ENCODE data around the gene SORT1.

The SORT1 gene

DNA sequence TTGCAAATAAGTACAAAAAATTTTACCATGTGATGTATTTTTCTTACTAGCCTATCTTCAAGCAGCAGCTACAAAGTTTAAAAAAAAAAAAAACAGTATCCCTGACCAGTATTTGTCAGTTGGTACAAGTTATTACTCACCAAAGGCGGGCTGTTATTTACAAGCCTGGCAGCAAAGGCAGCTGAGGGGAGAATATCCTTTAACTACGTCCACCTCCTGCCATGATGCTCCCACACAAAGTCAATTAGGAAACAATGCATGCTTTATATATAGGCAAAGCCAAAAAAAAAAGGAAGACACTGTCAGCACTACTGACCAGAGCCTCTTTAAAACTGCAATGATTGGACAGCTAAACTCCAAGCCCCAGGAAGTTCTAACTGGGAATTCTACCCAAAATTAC is 14.8 kb upstream of the SORT1 start:
- no peak for DNase-seq (ENCODE audit: low read depth)
- TF ChIP-seq, protein P1, sequence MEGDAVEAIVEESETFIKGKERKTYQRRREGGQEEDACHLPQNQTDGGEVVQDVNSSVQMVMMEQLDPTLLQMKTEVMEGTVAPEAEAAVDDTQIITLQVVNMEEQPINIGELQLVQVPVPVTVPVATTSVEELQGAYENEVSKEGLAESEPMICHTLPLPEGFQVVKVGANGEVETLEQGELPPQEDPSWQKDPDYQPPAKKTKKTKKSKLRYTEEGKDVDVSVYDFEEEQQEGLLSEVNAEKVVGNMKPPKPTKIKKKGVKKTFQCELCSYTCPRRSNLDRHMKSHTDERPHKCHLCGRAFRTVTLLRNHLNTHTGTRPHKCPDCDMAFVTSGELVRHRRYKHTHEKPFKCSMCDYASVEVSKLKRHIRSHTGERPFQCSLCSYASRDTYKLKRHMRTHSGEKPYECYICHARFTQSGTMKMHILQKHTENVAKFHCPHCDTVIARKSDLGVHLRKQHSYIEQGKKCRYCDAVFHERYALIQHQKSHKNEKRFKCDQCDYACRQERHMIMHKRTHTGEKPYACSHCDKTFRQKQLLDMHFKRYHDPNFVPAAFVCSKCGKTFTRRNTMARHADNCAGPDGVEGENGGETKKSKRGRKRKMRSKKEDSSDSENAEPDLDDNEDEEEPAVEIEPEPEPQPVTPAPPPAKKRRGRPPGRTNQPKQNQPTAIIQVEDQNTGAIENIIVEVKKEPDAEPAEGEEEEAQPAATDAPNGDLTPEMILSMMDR (IDR thresholded peaks at IDR 0.05; ENCODE audit: insufficient read depth, low read depth, low read length, missing control alignments): no peak
- no peak overlapping the region for H3K4me3 ChIP-seq (ENCODE audit: low read length)

DNA sequence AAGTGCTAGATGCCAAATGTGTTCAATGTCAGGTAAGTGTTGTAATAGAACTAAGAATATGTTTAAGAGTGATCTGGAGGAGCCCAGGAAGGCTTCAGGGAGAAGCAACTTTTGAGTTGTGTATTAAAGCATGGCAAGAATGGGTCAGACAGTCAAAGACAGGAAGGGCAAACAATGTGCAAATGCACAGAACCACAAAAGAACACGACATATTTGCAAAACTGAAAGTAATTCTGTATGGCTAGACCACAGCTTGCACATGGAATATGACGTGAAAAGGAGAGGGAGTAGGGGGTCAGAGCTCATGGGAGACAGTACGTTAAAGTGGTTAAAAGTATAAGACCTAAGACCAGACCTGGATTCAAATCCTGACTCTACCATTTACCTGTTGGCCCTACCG is 7.1 kb upstream of the SORT1 start:
- TF ChIP-seq, protein P1 (IDR thresholded peaks at IDR 0.05; ENCODE audit: insufficient read depth, low read depth, low read length, missing control alignments): no peak
- no peak overlapping the region for H3K4me3 ChIP-seq (ENCODE audit: low read length)
- DNase-seq (ENCODE audit: low read depth): no peak

DNA sequence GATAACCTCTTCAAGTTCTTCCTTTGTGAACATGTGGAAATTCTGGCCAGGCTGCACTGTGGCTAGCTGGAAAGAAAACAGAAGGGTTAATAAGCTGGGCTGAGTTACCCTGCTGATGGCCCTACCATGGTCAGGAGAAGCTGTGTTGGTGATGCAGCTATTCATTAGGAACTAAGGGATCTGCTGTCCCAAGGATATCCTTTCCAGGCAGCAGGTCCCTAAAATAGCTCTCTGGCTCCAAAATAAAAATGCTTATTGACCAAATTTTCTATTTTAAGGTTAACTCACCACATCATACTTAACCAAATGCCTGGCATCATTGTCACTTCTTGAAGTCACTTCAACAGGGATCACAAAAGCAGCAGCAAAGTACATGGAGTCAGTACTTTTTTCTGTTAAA is 4.3 kb upstream of the SORT1 start:
- TF ChIP-seq, protein P1 (IDR thresholded peaks at IDR 0.05; ENCODE audit: insufficient read depth, low read depth, low read length, missing control alignments): no peak
- H3K4me3 ChIP-seq (ENCODE audit: low read length): no peak overlapping the region
- no peak for DNase-seq (ENCODE audit: low read depth)

DNA sequence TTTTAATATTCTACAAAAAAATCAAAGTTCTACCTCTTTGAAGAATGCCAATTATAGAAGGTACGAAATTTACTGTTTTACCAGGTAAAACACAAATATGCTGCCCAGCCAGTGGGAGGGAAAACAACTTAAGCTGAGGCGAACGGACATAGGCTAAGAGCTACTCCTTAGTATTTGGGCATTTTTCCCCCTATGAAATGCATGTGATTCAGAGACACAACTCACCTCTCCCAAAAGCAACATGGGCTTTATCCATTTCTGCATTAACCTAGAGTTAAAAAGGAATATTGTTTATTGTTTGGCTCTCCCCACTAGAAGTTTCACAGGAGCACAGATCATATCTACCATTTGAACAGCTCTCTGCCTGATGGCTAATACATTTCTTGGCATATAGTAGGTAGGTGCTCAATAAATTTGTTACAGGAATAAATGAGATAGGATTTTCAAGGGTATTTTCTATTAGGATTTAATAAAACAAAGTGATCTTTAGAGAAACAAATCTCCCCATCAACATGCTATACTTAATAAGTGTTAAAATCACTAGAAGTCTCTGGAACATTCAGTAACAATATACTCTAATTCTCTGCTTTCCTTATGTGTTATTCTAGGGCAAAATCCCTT is 2.4 kb upstream of the SORT1 start:
- DNase-seq (ENCODE audit: low read depth): no peak
- no peak overlapping the region for H3K4me3 ChIP-seq (ENCODE audit: low read length)
- TF ChIP-seq, protein P1 (IDR thresholded peaks at IDR 0.05; ENCODE audit: insufficient read depth, low read depth, low read length, missing control alignments): no peak

DNA sequence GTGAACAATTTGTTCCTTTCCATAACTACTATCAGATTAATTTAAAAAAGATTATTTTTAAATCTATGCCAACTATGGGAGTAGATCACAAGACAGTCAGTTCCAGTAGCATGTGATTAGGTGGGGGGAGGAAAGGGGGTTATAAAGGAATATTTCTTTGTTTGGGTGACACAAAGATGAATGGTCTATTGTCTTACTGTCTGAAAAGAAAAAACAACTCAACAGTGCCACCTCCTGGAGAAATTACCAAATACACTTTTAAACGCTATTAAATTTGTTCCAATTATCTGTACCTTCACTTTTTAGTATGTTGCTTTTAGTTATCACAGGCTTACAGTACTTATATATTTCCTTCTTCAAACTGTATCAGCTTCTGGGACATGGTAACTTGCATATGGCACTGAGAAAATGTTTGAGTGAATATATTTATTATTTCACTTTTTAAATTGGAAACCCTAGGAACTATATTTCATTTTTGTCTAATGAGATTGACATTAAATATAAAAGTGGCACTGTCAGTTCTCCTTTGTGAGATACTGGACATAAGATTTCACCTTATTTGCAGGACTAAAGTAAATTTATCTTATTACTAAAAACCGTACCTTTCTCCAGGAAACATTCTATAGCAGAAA is 1.7 kb upstream of the SORT1 start:
- TF ChIP-seq, protein P1 (IDR thresholded peaks at IDR 0.05; ENCODE audit: insufficient read depth, low read depth, low read length, missing control alignments): peak; percentile 43
- peak; percentile 70 for DNase-seq (ENCODE audit: low read depth)
- no peak overlapping the region for H3K4me3 ChIP-seq (ENCODE audit: low read length)

DNA sequence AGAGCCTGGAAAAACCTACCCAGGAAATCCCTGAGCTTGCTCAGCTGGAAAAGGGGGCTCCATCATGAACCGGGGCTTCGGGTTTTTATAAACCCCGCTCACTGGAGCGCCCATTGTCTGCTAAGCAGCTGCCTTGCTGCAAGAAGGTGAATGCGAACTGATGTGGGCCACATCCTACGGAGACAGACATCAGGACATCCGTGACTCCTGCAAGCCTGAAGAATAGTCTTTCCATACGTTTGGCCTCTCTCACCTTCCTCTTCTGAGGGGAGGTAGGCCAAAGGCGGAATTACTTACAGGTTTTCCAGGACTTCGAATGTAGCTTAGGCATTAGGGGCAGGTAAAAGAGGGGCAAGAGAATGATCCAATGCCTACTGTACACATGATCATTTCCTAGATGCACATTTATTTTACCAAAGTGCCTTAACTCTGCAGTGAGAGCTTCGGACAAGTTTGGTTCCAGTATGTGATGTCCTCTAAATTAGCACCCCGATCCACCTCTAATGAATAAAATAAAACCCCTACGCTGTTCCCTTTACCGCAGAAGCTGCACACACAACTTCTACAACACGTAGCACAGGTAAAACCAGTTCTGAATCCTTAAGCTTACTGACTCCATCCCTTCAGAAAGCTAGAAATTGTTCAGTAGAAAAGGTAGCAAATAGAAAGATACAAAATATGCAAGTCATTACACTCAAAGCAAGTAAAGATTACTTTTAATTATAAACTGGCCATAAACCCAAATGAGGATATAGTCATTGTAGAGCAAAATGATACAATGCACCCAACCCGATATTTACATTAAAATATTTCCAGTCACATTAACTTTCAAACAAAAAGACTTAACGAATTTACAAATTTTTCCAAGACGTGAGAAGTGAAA is 866 bp upstream of the SORT1 start:
- peak overlapping the region; percentile 52 for H3K4me3 ChIP-seq (ENCODE audit: low read length)
- peak; percentile 73 for DNase-seq (ENCODE audit: low read depth)
- TF ChIP-seq, protein P1 (IDR thresholded peaks at IDR 0.05; ENCODE audit: insufficient read depth, low read depth, low read length, missing control alignments): no peak

Measured in epithelial cell of esophagus (primary cell).